NCI-H2107 (cell line): ENCODE data around the gene LRRK1.

Experiments used
- DNase-seq: peaks from one replicate; lab custom pipeline; 2025; lab: John Stamatoyannopoulos, UW

The LRRK1 gene

DNA sequence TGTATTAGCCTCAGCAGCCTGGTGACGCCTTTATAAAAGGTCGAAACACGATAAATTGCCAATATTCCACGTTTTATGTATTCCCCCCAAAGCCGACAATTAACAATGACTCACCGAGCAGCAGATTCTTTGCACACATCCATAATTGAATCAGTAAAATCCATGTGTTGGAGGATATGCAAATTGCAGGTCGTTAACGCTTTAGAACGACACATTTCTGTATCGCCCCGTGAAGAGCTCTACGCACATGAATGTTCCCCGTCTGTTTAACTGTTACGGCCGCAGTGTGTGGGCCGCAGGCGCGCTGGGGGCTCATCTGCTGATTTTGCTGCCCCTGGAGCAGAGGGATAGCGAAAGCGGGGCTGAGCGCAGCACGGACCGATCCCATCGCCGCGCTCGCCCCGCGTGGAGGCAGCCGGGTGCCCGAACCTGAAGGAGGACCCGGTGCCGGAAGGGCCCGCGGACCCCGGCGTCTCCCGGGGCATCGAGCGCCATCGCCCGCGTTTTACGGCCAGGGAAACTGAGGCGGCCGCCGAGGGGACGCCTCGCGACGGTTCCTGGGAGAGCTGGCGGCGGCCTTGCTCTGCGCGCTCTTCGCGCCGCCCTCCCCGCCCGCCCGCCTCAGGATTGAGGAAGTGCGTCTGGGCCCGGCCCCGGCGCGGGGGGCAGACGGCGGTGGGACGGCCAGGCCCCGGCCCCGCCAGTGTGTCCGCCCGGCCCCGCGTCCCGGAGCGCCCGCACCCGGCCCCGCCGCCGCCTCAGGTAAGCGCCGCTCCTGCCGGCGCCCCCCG is at the start of gene LRRK1:
Gene LRRK1, plus strand, starts transcription at position 668 of the 791 bp plus-strand sequence. CDS start 5,276 bp downstream, outside the sequence.
- no peak for DNase-seq

DNA sequence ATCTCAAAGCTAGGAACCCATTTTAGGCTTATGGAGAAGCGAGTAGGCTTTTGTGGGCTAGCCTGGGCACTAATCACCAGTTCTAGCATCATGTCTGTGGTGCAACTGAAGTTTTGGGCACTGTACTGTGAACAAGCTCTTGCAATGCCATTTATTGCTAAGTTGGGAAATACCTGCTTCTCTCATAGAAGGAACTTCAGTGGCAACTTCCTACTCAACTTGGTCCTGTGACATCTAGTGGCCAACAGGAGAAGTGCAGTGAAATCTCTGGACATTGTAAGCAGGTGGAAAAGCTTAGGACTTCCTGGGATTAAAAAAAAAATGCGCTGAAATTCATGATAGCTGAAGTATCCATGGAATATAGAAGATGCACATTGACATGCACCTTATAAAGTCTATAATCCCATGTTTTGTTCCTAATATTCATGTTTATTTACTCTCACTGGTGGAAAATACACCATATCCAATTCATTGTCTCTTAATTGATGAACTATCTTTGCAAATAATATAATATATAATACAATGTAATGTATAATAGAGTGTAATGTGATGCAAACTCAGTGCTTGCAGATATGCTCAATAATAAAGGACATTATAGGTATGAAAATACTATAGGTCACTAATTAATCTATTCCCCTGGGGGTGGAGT is 46.0 kb upstream of the LRRK1 start:
- DNase-seq = peak; percentile 22

GRCh38 chr15:100875495-100875894 is 43.7 kb upstream of the LRRK1 start:
- no peak for DNase-seq

DNA sequence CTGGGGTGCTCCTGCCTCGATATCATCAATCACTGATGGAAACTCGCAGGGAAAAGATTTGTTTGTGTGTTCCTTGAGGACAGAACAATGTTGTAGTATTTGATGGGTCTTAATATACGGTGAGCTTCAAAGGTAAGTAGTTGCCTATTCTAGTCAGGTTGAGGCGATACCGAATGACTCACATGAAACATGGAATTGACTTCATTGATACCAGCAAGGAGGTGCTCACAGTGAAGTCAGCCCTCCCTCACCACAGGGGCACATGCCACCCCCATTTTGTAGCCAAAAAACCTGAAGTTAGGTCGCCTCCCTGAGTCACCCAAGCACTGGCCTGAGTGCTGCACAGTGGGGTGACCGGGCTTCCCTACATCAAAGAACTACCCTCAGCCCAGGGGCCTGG is 43.2 kb upstream of the LRRK1 start:
- no peak for DNase-seq

- DNase-seq = no peak
Measured at GRCh38 chr15:100877551-100877950, 41.6 kb upstream of the LRRK1 start.

GRCh38 chr15:100878130-100878529 is 41.0 kb upstream of the LRRK1 start:
- no peak for DNase-seq

- DNase-seq = no peak
Measured at GRCh38 chr15:100878648-100879047, 40.5 kb upstream of the LRRK1 start.

DNA sequence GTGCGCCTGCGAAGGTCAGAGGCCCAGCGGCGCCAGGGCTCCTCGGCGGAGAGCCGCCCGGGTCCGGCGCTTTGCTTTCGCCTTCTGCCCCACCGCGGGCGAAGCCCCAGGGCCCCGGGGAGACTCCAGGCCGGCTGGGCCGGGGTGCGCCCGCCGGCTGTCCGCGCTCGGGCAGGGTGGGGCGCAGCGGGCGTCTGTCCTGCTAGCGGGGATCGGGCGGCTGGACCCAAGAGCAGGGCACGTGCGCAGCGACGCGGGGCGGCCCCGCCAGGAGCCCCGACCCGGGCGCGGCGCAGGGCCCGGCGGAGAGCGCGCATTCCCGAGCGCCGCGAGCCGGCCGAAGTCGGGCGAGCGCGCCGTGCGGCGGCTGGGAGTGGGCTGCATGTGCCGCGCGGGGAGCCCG is 40.1 kb upstream of the LRRK1 start:
- DNase-seq = no peak

- DNase-seq = no peak
Measured at GRCh38 chr15:100879464-100880138, 39.6 kb upstream of the LRRK1 start, which contains the start of gene ALDH1A3. ALDH1A3 (plus strand) TSS chr15:100879831; CDS start chr15:100879908, 77 bp downstream.

DNA sequence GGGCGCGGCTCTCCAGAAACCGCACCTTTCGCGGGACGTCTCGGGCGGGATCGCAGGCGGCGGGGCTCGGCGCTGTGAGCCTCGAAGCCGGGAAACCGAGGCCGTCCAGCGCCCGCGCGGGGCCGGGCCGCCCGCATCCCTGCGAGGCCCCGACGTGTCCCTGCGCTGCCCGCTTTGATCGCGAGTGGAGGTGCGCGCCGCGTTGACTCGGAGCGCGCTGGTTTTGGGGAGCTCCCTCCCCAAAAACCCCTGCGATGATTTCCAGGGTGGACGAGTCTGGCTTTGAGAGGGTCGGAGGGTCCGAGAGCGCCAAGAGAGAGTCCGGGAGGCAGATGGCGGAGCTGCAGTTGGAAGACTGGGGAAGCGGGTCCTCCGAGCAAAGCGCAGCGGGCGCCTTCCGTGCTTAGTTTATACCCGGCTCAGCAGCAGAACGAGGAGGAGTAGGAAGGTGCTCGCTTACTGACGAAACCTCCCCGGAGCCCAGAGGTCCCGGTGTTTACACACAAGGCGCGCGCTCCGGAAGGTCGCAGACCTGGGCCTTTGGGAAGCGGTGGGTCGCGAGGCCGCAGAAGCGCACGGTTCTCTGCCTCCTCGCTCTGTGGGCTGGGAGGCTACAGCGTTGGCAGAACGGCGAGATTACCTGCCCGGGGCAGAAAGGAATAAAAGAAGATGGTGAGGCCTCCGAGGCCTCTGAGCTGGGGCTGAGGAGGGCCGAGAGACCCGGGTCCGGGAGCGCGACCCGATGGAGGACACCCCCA is 38.8 kb upstream of the LRRK1 start:
- DNase-seq = no peak

- no peak for DNase-seq
Measured at GRCh38 chr15:100880897-100881242, 38.3 kb upstream of the LRRK1 start.

DNA sequence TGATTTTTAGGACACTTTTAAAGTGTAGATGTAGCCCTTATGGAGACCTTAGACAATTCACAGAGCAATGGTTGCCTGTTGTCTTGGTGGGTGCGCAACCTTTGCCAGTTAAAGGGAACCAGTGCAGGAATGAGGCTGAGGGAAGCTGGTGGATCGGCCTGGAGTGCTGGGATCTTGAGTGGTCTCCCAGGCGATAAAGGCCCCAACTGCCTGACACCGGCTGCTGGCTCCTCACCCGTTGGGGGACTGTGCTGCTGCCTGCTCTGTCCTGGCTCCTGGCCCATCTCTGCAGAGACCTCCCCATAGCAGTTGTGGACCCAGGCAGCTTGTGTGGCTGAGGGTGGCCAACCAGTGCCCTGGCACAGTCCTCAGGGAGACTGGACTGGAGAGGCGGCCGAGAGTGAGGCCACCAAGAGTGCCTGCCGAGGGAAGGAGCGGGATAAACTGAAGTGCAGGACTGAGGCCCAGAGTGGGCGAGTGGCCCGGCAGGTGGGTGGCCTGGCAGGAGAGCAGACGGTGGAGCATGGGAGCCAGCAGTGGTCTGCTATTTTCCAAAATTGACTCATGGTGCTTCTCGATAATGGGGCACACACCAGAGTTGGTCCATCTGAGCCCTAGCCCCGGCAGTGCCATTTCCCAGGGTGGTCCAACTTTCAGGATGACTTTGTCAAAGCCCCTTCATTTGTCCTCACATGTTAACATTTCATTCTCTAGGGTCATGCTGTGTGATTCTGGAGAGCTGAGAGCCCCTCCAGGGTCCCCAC is 37.4 kb upstream of the LRRK1 start:
- no peak for DNase-seq

DNA sequence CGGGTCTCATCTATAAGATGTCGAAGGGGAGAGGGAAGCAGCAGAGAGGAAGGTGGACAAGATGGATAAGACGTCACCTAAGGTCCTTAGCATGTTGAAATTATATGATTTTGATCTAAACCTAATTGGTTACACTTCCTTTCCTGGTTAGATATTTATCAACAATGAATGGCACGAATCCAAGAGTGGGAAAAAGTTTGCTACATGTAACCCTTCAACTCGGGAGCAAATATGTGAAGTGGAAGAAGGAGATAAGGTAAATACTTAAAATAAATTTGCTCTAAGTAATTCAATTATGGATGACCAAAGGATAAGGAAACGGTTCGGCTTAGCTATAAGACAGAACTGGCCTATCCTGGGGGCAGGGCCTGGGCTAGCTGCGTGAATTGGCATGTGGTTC is 34.0 kb upstream of the LRRK1 start:
- no peak for DNase-seq

- no peak for DNase-seq
Measured at GRCh38 chr15:100885811-100886210, 33.3 kb upstream of the LRRK1 start.

DNA sequence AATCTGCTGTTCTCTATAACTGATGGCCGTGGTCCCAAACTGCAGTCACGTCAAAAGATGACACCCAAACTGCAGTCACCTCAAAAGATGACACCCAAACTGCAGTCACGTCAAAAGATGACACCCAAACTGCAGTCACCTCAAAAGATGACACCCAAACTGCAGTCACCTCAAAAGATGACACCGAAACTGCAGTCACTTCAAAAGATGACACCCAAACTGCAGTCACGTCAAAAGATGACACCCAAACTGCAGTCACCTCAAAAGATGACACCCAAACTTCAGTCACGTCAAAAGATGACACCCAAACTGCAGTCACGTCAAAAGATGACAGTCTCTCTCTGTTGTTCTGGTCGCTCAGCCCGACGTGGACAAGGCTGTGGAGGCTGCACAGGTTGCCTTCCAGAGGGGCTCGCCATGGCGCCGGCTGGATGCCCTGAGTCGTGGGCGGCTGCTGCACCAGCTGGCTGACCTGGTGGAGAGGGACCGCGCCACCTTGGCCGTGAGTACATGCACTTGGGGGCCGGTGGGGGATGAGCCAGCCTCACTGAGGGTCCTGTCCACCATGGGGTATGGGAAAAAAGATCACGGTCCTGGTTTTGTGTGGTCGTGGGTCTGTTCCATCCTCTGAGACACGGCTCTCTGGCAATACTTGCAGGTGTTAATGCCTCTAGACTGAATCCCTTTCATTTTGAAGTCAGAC is 31.8 kb upstream of the LRRK1 start:
- DNase-seq = no peak

- no peak for DNase-seq
Measured at GRCh38 chr15:100889385-100890050, 29.6 kb upstream of the LRRK1 start.

GRCh38 chr15:100890051-100890720 is 29.0 kb upstream of the LRRK1 start:
- no peak for DNase-seq

DNA sequence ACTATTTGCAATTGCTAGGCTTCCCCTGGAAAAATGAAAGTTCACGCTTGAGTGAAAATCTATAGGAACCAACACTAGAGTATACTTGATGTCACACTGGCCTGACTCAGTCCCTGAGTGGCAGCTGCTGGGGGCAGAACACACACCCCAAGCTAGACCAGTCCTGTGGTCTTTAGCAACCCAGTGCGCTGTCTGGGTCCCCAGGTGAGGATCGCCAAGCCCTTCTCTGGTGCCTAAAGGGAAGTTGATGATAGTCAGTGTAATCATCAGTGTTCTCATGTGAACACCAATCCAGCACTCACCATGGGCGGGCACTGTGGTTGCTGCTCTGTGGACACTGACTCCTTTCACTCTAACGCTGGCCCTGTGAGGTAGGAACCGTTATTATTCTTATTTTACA is 28.3 kb upstream of the LRRK1 start:
- no peak for DNase-seq

- DNase-seq = no peak
Measured at GRCh38 chr15:100891307-100892012, 27.7 kb upstream of the LRRK1 start.
